HepG2 (cell line): ENCODE results near the gene SLC1A5. TPM values are rescaled to one million over a fixed set of nuclear protein-coding genes. Genes with fewer than 3 reads are reported as not detected.
A peak's percentile ranks its signal among the peaks of the same experiment; 100 is the strongest.

Source experiments
- ATF7 ChIP-seq, 2 experiments: fragments of 450-650 bp in 1 of 2; sonication (generic) in 1 of 2; formaldehyde crosslinking in 1 of 2; IDR thresholded peaks; 2 replicates each; pipeline versions ENCODE4 v1.4.0 to v1.6.1; 2016 to 2020; ENCODE audit warnings: antibody characterized with exemption in 1 of 2, mild to moderate bottlenecking in 1 of 2, missing genetic modification reagents in 1 of 2
- DNMT3B ChIP-seq: conservative IDR thresholded peaks from 2 replicates; pipeline ENCODE4 v1.6.1; 2016; ENCODE audit warnings: missing biosample characterization, control low read depth
- NCOA1 ChIP-seq: sonication (generic); formaldehyde crosslinking; IDR thresholded peaks from 2 replicates; pipeline ENCODE4 v1.9.0; 2021; ENCODE audit warnings: missing genetic modification reagents
- PHF8 ChIP-seq: sonication (generic); formaldehyde crosslinking; IDR thresholded peaks from 2 replicates; pipeline ENCODE4 v1.5.0; 2020; ENCODE audit warnings: missing genetic modification reagents
- ZNF501 ChIP-seq: sonication (generic); formaldehyde crosslinking; IDR thresholded peaks from 2 replicates; pipeline ENCODE4 v1.5.1; 2020; ENCODE audit warnings: mild to moderate bottlenecking, moderate library complexity, missing genetic modification reagents
- ZNF556 ChIP-seq: sonication (generic); formaldehyde crosslinking; IDR thresholded peaks from 2 replicates; pipeline ENCODE4 v1.4.0; 2020; ENCODE audit warnings: mild to moderate bottlenecking, missing genetic modification reagents, borderline replicate concordance
- ZNF572 ChIP-seq: sonication (generic); formaldehyde crosslinking; IDR thresholded peaks from 2 replicates; pipeline ENCODE4 v1.5.1; 2020; ENCODE audit warnings: mild to moderate bottlenecking, missing genetic modification reagents
- ZNF891 ChIP-seq: sonication (generic); formaldehyde crosslinking; IDR thresholded peaks from 2 replicates; pipeline ENCODE4 v1.5.0; 2020; ENCODE audit warnings: mild to moderate bottlenecking, missing genetic modification reagents
- polyA plus RNA-seq, 8 experiments: library from polyadenylated mRNA; depleted of rRNA in 3 of 8; stranded (reverse) in 7 of 8; unstranded in 1 of 8; fragments of >200 nt; fragmentation: Illumina TruSeq in 4 of 8; extraction: Trizol in 4 of 8; gene quantifications; 2 replicates each; pipeline versions ENCODE4 v1.2.1 to v1.2.3, GENCODE V29; 2011 to 2016; ENCODE audit warnings: low read depth in 4 of 8, missing spikeins in 1 of 8, mixed read lengths in 1 of 8; ENCODE audit not compliant: insufficient read depth in 1 of 8
- total RNA-seq, 5 experiments: library from RNA; depleted of rRNA; stranded (reverse); fragments of >200 nt; fragmentation: Illumina TruSeq; extraction: Trizol; gene quantifications; 2 replicates each; pipeline ENCODE4 v1.2.3, GENCODE V29; 2016; ENCODE audit warnings: low read depth in 1 of 5
- TF ChIP-seq, protein P1 (sequence below): sonication (generic); formaldehyde crosslinking; IDR thresholded peaks from 2 replicates; pipeline ENCODE4 v1.4.0; 2020; ENCODE audit warnings: missing genetic modification reagents, low read depth, mild to moderate bottlenecking, borderline replicate concordance
- TF ChIP-seq, protein P2 (sequence below), 2 experiments: IDR thresholded peaks; 2 replicates each; pipeline ENCODE4 v1.6.1; 2011 to 2012; ENCODE audit warnings: low read length in 2 of 2, borderline replicate concordance in 1 of 2, low read depth in 1 of 2, mild to moderate bottlenecking in 1 of 2, moderate library complexity in 1 of 2
- TF ChIP-seq, protein P3 (sequence below): sonication (generic); IDR thresholded peaks from 2 replicates; pipeline ENCODE4 v1.6.1; 2016; ENCODE audit warnings: low read depth, borderline replicate concordance
- TF ChIP-seq, protein P4 (sequence below): sonication (generic); formaldehyde crosslinking; IDR thresholded peaks from 2 replicates; pipeline ENCODE4 v1.4.0; 2020; ENCODE audit warnings: missing genetic modification reagents
- TF ChIP-seq, protein P5 (sequence below): sonication (generic); formaldehyde crosslinking; IDR thresholded peaks from 2 replicates; pipeline ENCODE4 v1.5.0; 2020; ENCODE audit warnings: mild to moderate bottlenecking, missing genetic modification reagents

The SLC1A5 gene
- total and polyA plus RNA-seq, 2 of the 13 experiments (the other 11 are each of a cell fraction or from before 2014, with no cell fraction given) = 120 to 159 TPM

DNA sequence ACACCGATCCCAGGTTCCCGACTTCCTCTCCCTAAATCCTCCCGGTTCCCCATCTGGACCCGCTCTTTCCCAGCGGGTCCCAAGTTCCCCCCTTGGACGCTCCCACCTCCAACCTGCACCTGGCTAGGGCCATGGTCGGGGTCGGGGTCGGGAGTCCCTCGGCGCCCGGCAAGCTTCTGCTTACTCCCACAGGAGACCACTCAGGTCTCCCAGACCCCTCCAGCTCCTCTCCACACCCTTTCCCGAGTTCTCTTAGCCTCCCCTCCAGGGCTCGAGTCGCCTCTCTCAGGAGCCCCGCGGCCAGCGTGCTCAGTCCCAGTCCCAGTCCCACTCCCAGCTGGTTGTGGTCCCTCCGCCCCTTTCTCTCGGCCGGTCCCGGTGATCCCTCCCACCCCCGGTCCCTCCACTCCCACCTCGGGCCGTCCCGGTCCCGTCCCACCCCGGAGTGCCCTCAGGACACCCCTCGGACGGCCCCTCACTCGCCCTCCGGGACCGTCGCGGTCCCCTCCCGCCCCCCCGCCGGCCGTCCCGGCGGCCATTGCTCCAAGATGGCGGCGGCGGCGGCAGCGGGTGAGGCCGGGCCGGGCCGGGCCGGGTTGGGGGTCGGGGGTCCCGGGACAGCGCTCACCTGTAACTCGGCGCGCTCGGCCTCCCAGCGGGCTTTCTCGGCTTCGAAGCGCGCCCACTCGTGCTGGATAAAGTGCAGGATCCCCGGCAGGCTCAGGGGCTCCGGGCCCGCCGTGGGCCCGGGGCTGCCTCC lies 42.7 kb downstream of the SLC1A5 start, which contains the start of gene FKRP (continued):
- TF ChIP-seq, protein P1, sequence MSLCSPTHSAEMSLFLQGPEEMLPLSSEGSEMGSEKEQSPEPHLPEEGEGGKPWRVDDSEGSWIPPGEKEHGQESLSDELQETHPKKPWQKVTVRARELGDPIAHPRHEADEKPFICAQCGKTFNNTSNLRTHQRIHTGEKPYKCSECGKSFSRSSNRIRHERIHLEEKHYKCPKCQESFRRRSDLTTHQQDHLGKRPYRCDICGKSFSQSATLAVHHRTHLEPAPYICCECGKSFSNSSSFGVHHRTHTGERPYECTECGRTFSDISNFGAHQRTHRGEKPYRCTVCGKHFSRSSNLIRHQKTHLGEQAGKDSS (CRISPR knock-in tag) = peak; percentile 52; the same call in 1 of the 2 replicates
- TF ChIP-seq, protein P2, sequence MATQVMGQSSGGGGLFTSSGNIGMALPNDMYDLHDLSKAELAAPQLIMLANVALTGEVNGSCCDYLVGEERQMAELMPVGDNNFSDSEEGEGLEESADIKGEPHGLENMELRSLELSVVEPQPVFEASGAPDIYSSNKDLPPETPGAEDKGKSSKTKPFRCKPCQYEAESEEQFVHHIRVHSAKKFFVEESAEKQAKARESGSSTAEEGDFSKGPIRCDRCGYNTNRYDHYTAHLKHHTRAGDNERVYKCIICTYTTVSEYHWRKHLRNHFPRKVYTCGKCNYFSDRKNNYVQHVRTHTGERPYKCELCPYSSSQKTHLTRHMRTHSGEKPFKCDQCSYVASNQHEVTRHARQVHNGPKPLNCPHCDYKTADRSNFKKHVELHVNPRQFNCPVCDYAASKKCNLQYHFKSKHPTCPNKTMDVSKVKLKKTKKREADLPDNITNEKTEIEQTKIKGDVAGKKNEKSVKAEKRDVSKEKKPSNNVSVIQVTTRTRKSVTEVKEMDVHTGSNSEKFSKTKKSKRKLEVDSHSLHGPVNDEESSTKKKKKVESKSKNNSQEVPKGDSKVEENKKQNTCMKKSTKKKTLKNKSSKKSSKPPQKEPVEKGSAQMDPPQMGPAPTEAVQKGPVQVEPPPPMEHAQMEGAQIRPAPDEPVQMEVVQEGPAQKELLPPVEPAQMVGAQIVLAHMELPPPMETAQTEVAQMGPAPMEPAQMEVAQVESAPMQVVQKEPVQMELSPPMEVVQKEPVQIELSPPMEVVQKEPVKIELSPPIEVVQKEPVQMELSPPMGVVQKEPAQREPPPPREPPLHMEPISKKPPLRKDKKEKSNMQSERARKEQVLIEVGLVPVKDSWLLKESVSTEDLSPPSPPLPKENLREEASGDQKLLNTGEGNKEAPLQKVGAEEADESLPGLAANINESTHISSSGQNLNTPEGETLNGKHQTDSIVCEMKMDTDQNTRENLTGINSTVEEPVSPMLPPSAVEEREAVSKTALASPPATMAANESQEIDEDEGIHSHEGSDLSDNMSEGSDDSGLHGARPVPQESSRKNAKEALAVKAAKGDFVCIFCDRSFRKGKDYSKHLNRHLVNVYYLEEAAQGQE (IDR thresholded peaks at IDR 0.05; ENCODE audit: borderline replicate concordance in 1 of 2, low read depth in 1 of 2, low read length in 2 of 2) = 0 out of 4 replicates have a peak, but pooled peaks of 1 of the 2 experiments have one; percentile 9
- TF ChIP-seq ZNF501 = peak; percentile 69
- TF ChIP-seq DNMT3B (CRISPR knock-in tag) = no peak
- no peak for TF ChIP-seq NCOA1 (CRISPR knock-in tag)
- TF ChIP-seq ATF7 (IDR thresholded peaks at IDR 0.05) = no peak
- TF ChIP-seq ATF7 (CRISPR knock-in tag; IDR thresholded peaks at IDR 0.05) = 0 out of 2 replicates have a peak, but pooled peaks have one; percentile 14
- TF ChIP-seq ZNF556 (CRISPR knock-in tag) = peak; percentile 62; the same call in 1 of the 2 replicates
- TF ChIP-seq, protein P3, sequence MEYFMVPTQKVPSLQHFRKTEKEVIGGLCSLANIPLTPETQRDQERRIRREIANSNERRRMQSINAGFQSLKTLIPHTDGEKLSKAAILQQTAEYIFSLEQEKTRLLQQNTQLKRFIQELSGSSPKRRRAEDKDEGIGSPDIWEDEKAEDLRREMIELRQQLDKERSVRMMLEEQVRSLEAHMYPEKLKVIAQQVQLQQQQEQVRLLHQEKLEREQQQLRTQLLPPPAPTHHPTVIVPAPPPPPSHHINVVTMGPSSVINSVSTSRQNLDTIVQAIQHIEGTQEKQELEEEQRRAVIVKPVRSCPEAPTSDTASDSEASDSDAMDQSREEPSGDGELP = peak; percentile 57; the same call in 1 of the 2 replicates
- TF ChIP-seq ZNF891 (CRISPR knock-in tag) = 0 out of 2 replicates have a peak, but pooled peaks have one; percentile 63
- no peak for TF ChIP-seq ZNF572 (CRISPR knock-in tag)
- TF ChIP-seq, protein P4, sequence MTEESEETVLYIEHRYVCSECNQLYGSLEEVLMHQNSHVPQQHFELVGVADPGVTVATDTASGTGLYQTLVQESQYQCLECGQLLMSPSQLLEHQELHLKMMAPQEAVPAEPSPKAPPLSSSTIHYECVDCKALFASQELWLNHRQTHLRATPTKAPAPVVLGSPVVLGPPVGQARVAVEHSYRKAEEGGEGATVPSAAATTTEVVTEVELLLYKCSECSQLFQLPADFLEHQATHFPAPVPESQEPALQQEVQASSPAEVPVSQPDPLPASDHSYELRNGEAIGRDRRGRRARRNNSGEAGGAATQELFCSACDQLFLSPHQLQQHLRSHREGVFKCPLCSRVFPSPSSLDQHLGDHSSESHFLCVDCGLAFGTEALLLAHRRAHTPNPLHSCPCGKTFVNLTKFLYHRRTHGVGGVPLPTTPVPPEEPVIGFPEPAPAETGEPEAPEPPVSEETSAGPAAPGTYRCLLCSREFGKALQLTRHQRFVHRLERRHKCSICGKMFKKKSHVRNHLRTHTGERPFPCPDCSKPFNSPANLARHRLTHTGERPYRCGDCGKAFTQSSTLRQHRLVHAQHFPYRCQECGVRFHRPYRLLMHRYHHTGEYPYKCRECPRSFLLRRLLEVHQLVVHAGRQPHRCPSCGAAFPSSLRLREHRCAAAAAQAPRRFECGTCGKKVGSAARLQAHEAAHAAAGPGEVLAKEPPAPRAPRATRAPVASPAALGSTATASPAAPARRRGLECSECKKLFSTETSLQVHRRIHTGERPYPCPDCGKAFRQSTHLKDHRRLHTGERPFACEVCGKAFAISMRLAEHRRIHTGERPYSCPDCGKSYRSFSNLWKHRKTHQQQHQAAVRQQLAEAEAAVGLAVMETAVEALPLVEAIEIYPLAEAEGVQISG (CRISPR knock-in tag) = no peak; the same call in 1 of the 2 replicates
- TF ChIP-seq, protein P5, sequence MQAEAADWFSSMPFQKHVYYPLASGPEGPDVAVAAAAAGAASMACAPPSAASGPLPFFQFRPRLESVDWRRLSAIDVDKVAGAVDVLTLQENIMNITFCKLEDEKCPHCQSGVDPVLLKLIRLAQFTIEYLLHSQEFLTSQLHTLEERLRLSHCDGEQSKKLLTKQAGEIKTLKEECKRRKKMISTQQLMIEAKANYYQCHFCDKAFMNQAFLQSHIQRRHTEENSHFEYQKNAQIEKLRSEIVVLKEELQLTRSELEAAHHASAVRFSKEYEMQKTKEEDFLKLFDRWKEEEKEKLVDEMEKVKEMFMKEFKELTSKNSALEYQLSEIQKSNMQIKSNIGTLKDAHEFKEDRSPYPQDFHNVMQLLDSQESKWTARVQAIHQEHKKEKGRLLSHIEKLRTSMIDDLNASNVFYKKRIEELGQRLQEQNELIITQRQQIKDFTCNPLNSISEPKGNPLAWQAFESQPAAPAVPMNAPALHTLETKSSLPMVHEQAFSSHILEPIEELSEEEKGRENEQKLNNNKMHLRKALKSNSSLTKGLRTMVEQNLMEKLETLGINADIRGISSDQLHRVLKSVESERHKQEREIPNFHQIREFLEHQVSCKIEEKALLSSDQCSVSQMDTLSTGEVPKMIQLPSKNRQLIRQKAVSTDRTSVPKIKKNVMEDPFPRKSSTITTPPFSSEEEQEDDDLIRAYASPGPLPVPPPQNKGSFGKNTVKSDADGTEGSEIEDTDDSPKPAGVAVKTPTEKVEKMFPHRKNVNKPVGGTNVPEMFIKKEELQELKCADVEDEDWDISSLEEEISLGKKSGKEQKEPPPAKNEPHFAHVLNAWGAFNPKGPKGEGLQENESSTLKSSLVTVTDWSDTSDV = 0 out of 2 replicates have a peak, but pooled peaks have one; percentile 69
- peak; percentile 59 for TF ChIP-seq PHF8 (CRISPR knock-in tag)
